Kidney (tissue), 14 donors: ENCODE data around the gene WASF2. TPM values are rescaled to one million over a fixed set of nuclear protein-coding genes. Genes with fewer than 3 reads are reported as not detected.

Experiments
- DNase-seq, 5 donors: peaks; one replicate each; pipeline ENCODE4 v3.0.0-alpha.2; 2013 to 2020
- FAIRE-seq: peaks from 2 replicates; lab custom pipeline; 2012; peaks lifted over from hg19 to GRCh38; lab: Jason Lieb, UNC
- H3K27ac ChIP-seq, 2 donors: one replicate each; pipeline ENCODE4 v1.7.0; 2013; ENCODE audit warnings: low read depth in 2 of 2, low read length in 2 of 2, inconsistent platforms in 1 of 2
- H3K27me3 ChIP-seq: one replicate; pipeline ENCODE4 v1.7.1; 2013; ENCODE audit warnings: low read length, inconsistent platforms; ENCODE audit not compliant: control insufficient read depth, insufficient read depth
- H3K36me3 ChIP-seq, 3 donors: one replicate each; pipeline versions ENCODE4 v1.7.0 to v1.7.1; 2013; ENCODE audit warnings: low read length in 3 of 3, control low read depth in 1 of 3, inconsistent platforms in 1 of 3; ENCODE audit not compliant: insufficient read depth in 3 of 3, control insufficient read depth in 2 of 3
- H3K4me1 ChIP-seq, 3 donors: one replicate each; pipeline versions ENCODE4 v1.7.0 to v1.7.1; 2013; ENCODE audit warnings: low read length in 3 of 3, inconsistent platforms in 1 of 3, low read depth in 1 of 3; ENCODE audit not compliant: control insufficient read depth in 2 of 3, insufficient read depth in 2 of 3
- H3K4me3 ChIP-seq, 3 donors: one replicate each; pipeline versions ENCODE4 v1.7.0 to v1.8.1; 2013; ENCODE audit warnings: low read length in 3 of 3, control low read depth in 1 of 3, inconsistent platforms in 1 of 3
- H3K9ac ChIP-seq, 3 donors: one replicate each; pipeline versions ENCODE4 v1.7.0 to v1.7.1; 2013; ENCODE audit warnings: low read length in 3 of 3, control low read depth in 1 of 3, inconsistent platforms in 1 of 3
- H3K9me3 ChIP-seq, 3 donors: one replicate each; pipeline versions ENCODE4 v1.7.0 to v1.7.1; 2013; ENCODE audit warnings: low read length in 3 of 3, control low read depth in 1 of 3, inconsistent platforms in 1 of 3; ENCODE audit not compliant: control insufficient read depth in 2 of 3, insufficient read depth in 1 of 3
- CTCF ChIP-seq: IDR thresholded peaks from 3 replicates; pipeline ENCODE4 v1.5.1; 2012; ENCODE audit warnings: mild to moderate bottlenecking, moderate library complexity, borderline replicate concordance; ENCODE audit not compliant: insufficient read depth; ENCODE audit errors: extremely low read depth
- intact Hi-C: fragments of 100-400 bp; cut with DNase I; formaldehyde crosslinking; loops from one replicate; pipeline ENCODE4 v1.11.1; 2022
- polyA plus RNA-seq: library from polyadenylated mRNA; stranded (reverse); fragments of 350-450 nt; fragmentation: Illumina TruSeq; extraction: RNeasy Lipid Tissue Mini Kit (QIAGEN cat#74804); gene quantifications from one replicate; pipeline ENCODE4 v1.2.3, GENCODE V29; 2014; ENCODE audit warnings: low read depth, low replicate concordance; ENCODE audit not compliant: insufficient read depth
- total RNA-seq: library from RNA; stranded (reverse); fragmentation: NEBNext Ultra II Directional; extraction: Animal tissue kit (Norgen Biotek cat#: 25700); gene quantifications from one replicate; pipeline ENCODE4 v1.2.1, GENCODE V29; 2021
- donor health status: control.
- donor health status: control.
- donor health status: control.
- donor health status: control.
- donor health status: control.
- donor health status: DM: yes; HTN: yes; CAD: no.
- donor health status: Normal renal cell carcinoma (clear cell type).

WASF2 gene
- total and polyA plus RNA-seq, 2 donors from 2014 or later, result 23.9 to 159 TPM

GRCh38 chr1:27507960-27508665 lies 18.1 kb upstream of the WASF2 start:
- intact Hi-C loops, result no loop called here
- no peak overlapping the region for H3K27ac ChIP-seq
- TF ChIP-seq CTCF, result no peak
- H3K9ac ChIP-seq, result no peak overlapping the region
- no peak overlapping the region for H3K4me3 ChIP-seq
- DNase-seq, result peak in 3 of 5 donors; percentile 51 to 64 (median 62)
- no peaks in the 10 kb centered on the region for H3K9me3 ChIP-seq
- H3K4me1 ChIP-seq, result peaks cover 0 to 17% (median 11%) of the 10 kb centered on the region in 3 donors
- FAIRE-seq, result no peak
- no peaks in the 10 kb centered on the region for H3K36me3 ChIP-seq
- no peaks in the 10 kb centered on the region for H3K27me3 ChIP-seq

- Histone ChIP-seq H3K9ac (no peak overlapping the region), H3K9me3 (no peaks in the 10 kb centered on the region), H3K27me3 (no peaks in the 10 kb centered on the region), H3K27ac (no peak overlapping the region), H3K4me3 (no peak overlapping the region), H3K36me3 (no peaks in the 10 kb centered on the region), H3K4me1 (peaks cover 0 to 17% (median 11%) of the 10 kb centered on the region in 3 donors)
- intact Hi-C loops, result no loop called here
- DNase-seq (no peak), FAIRE-seq (no peak)
- no peak for TF ChIP-seq CTCF
Measured at GRCh38 chr1:27506703-27507102, 16.7 kb upstream of the WASF2 start.

- no peak for FAIRE-seq
- no peak for DNase-seq
- Histone ChIP-seq H3K4me1 (peaks cover 0 to 17% (median 11%) of the 10 kb centered on the region in 3 donors), H3K36me3 (no peaks in the 10 kb centered on the region), H3K27me3 (no peaks in the 10 kb centered on the region), H3K9me3 (no peaks in the 10 kb centered on the region), H3K9ac (peak overlapping the region in 2 of 3 donors; percentile 55 to 69), H3K4me3 (no peak overlapping the region), H3K27ac (peak overlapping the region; percentile 93 to 97)
- intact Hi-C loops, result no loop called here
- no peak for TF ChIP-seq CTCF
Measured at GRCh38 chr1:27505420-27505680, 15.4 kb upstream of the WASF2 start.
